PFSK-1 (cell line): ENCODE data around the gene DAPL1.

Experiments used
- POLR2AphosphoS5 ChIP-seq: IDR thresholded peaks from 2 replicates; pipeline ENCODE4 v1.6.1; 2012; ENCODE audit warnings: low read depth, mild to moderate bottlenecking, control low read depth, low read length, moderate library complexity
- SIN3A ChIP-seq: IDR thresholded peaks from 2 replicates; pipeline ENCODE4 v1.6.1; 2012; ENCODE audit warnings: mild to moderate bottlenecking, low read length, moderate library complexity, borderline replicate concordance; ENCODE audit not compliant: insufficient read depth
- TAF1 ChIP-seq: IDR thresholded peaks from 2 replicates; pipeline ENCODE4 v1.6.1; 2012; ENCODE audit warnings: low read length, control low read depth, borderline replicate concordance; ENCODE audit not compliant: insufficient read depth
- TF ChIP-seq, protein P1 (sequence below), 2 experiments: IDR thresholded peaks; 2 replicates each; pipeline versions ENCODE4 v1.6.1 to v1.8.0; 2011 to 2012; ENCODE audit warnings: low read depth in 2 of 2, low read length in 2 of 2, control low read depth in 1 of 2, inconsistent platforms in 1 of 2, mild to moderate bottlenecking in 1 of 2, moderate library complexity in 1 of 2; ENCODE audit not compliant: insufficient read depth in 1 of 2

DNA sequence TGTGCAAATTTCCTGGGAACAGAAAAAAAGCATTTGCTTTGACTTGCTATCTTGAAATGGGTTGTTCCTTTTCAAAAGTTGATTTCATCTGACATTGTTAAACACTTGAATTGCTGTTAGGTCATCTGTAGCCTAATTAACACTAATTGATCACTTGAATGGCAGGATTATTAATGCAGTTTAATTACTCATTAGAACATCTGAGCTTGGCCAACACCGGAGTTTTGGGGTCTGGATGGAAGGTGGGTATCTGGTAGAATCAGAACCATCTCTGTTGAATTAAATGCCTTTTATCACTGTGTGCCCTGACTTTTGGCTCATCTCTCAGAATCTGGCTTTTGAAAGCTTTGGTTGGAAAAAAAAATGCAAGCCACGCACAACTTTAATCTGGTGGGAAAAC is 8.4 kb downstream of the DAPL1 start:
- TF ChIP-seq POLR2AphosphoS5: no peak
- TF ChIP-seq, protein P1, sequence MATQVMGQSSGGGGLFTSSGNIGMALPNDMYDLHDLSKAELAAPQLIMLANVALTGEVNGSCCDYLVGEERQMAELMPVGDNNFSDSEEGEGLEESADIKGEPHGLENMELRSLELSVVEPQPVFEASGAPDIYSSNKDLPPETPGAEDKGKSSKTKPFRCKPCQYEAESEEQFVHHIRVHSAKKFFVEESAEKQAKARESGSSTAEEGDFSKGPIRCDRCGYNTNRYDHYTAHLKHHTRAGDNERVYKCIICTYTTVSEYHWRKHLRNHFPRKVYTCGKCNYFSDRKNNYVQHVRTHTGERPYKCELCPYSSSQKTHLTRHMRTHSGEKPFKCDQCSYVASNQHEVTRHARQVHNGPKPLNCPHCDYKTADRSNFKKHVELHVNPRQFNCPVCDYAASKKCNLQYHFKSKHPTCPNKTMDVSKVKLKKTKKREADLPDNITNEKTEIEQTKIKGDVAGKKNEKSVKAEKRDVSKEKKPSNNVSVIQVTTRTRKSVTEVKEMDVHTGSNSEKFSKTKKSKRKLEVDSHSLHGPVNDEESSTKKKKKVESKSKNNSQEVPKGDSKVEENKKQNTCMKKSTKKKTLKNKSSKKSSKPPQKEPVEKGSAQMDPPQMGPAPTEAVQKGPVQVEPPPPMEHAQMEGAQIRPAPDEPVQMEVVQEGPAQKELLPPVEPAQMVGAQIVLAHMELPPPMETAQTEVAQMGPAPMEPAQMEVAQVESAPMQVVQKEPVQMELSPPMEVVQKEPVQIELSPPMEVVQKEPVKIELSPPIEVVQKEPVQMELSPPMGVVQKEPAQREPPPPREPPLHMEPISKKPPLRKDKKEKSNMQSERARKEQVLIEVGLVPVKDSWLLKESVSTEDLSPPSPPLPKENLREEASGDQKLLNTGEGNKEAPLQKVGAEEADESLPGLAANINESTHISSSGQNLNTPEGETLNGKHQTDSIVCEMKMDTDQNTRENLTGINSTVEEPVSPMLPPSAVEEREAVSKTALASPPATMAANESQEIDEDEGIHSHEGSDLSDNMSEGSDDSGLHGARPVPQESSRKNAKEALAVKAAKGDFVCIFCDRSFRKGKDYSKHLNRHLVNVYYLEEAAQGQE (IDR thresholded peaks at IDR 0.05; ENCODE audit: insufficient read depth in 1 of 2, low read depth in 2 of 2, low read length in 2 of 2): no peak
- no peak for TF ChIP-seq SIN3A
- TF ChIP-seq TAF1: no peak
